GM19043 (cell line): ENCODE results near the gene NAA30.
"Not testable (repeated sequence)": the region's sequence is repeated elsewhere in the genome, so short reads cannot be mapped to it uniquely, and the experiment has no call there.

Source experiments
- ATAC-seq: cut with Tn5 transposase; IDR thresholded peaks from one replicate; pipeline ENCODE4 v1.9.1; 2021; ENCODE audit warnings: low read depth; ENCODE audit not compliant: unreplicated experiment

NAA30 gene

GRCh38 chr14:57390037-57390805 lies at the start of gene NAA30:
Gene NAA30, plus strand, starts transcription at chr14:57390586. Its CDS starts 372 bp downstream, at chr14:57390958.
- peak; percentile 88 for ATAC-seq

DNA sequence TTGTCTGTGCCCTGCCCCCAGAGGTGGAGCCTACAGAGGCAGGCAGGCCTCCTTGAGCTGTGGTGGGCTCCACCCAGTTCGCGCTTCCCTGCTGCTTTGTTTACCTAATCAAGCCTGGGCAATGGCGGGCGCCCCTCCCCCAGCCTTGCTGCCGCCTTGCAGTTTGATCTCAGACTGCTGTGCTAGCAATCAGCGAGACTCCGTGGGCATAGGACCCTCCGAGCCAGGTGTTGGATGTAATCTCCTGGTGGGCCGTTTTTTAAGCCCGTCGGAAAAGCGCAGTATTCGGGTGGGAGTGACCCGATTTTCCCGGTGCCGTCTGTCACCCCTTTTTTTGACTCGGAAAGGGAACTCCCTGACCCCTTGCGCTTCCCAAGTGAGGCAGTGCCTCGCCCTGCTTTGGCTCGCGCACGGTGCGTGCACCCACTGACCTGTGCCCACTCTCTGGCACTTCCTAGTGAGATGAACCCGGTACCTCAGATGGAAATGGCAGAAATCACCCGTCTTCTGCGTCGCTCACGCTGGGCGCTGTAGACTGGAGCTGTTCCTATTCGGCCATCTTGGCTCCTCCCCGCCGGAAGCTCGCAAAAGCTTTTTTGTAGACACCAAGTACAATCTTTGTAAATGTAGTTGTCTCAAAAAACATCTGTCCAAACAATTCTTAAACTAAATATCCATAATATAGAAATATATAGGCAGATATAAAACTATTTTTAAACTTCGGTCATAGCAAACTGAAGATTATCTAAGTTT lies 46.7 kb upstream of the NAA30 start:
- ATAC-seq: not testable (repeated sequence)

GRCh38 chr14:57345106-57345505 lies 45.3 kb upstream of the NAA30 start:
- ATAC-seq: no peak

DNA sequence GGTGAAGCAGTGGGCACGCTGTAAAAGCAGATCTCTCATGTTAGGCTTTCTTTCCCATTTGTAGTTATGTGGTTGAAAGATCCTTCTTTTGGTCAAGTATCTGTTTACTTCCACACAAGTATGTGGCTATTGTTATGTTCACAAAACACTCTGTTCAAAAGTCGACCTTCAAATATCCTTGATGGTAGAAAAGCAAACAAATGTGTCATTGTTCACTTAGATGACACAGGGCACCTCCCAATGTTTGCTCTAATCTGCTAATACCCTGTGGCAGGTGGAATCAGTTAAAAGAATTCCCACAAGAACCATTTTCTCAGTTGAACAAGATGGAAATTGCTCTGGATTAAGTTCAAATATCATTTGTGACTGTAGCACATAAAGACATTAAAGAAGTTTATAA lies 43.6 kb upstream of the NAA30 start:
- ATAC-seq: no peak

DNA sequence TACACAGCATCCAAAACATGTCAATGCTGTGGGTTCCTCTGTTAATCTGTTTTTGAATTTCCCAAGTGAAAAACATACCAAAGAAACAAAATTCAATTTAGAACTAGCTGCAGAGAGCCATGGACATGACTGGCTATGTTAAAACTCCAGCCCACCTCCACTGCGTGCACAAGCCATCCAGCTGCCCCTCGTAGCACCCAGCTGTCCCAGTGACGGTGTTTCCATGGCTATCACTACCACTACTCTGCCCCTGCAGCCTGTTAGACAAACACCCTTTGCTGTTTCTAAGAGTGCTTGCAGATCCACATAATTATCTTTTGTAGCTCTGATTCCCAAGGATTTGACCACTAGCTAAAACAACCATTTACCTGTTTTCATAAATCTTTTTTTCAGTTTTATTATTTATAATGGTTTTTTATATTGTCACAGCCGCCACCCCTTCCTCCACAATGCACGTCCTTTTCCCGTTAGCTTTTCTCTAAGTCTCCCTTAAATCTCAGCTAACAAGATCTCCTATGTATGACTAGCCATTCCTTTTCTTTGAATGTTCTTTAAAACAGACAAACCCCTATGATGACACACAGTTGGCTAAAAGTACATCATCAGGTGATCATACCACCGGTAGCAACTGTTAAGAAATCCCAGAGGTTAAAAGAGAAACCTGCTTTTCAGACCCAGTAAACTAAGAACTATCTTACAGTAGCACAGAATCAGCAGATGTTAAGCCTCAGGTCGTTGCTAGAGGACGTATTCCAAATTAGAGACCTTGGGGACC lies 37.8 kb upstream of the NAA30 start:
- ATAC-seq: no peak

- ATAC-seq: no peak
Observed at GRCh38 chr14:57355081-57355800, 35.1 kb upstream of the NAA30 start.

GRCh38 chr14:57362361-57362760 lies 28.0 kb upstream of the NAA30 start:
- ATAC-seq: no peak

- no peak for ATAC-seq
Observed at GRCh38 chr14:57364659-57365450, 25.5 kb upstream of the NAA30 start.

- not testable (repeated sequence) for ATAC-seq
Observed at GRCh38 chr14:57370187-57370586, 20.2 kb upstream of the NAA30 start.

- no peak for ATAC-seq
Observed at GRCh38 chr14:57371013-57371412, 19.4 kb upstream of the NAA30 start.

- no peak for ATAC-seq
Observed at GRCh38 chr14:57375156-57375555, 15.2 kb upstream of the NAA30 start.

DNA sequence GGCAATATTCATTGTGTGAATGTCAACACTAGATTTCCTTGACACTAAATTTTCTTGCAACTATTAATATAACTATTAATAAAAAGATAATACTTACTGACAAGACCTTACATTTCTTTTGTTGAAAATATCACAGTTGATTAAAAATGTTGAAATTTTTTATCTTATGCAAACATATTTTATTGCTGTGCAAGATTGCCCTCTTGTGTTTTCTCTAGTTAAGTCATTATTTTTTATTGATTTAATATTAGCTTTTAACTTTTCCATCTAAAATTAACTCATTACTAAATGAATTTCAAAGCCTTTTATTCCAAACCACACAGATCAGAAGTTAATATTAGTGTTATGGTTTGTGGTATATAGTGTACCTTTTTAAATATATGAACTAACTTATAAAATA lies 11.7 kb upstream of the NAA30 start:
- no peak for ATAC-seq

GRCh38 chr14:57380935-57381334 lies 9.5 kb upstream of the NAA30 start:
- ATAC-seq: no peak

DNA sequence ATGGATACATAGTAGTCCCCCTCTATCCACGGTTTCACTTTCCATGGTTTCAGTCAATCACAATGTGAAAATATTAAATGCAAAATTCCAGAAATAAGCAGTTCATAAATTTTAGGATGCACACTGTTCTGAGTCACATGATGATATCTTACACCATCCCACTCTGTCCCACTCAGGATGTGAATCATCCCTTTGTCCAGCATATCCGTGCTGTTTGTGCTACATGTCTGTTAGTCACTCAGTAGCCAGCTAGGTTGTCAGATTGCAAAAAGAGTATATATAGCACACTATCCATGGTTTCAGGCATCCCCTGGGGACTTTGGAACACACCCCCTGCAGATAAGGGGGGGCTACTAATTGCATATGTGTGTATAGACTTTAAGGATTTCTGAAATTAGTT lies 8.1 kb upstream of the NAA30 start:
- ATAC-seq: no peak

DNA sequence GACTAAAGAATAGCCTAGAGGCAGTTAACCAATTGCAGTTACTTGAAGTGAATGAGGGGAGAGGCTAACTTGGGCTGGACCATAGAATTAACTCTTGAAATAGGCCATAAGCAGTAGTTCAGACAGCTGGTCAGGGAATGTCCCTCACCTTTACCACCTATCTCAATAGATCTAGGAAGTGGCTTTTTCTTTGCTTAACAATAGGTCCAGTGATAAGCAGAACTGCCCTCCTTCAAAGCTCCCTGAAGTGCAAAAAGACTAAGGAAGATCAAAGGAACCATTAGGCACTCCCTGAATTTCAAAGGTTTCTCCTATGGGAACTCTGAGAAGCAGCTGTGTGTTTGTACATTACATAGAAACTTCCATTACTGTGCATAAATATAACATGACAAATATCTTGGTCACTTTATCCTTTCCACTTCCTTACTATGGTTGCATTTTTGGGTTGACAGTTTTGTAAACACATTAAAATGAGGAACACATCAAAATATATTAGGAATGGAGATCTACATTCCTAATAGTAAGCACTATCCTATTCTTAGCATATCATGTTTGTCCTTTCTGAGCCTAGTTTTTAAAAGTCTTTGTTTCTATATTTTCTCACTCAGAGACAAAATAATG lies 7.2 kb upstream of the NAA30 start:
- ATAC-seq: no peak

DNA sequence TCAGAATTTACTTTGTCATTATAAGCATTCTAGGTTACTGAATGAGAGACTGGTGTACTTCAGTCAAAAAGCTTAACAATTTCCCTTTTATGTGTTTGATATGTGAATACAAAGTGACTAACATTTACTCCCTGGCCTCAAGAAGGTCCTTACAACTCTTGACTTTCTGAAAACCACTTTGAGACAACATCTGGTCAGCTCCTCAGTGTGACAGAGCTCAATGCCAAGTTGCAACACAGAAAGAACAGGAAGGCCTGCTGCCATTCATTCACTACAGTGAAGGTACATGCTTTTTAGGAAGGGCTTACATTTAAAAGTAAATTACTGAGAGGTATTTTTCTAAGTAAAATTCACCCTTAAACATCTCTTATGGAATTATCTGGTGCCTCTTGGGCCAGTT lies 2.3 kb upstream of the NAA30 start:
- no peak for ATAC-seq

- ATAC-seq: peak; percentile 20
Observed at GRCh38 chr14:57389646-57390036, 745 bp upstream of the NAA30 start.

- ATAC-seq: peak; percentile 26
Observed at GRCh38 chr14:57390806-57391516, 575 bp downstream of the NAA30 start.
